Stomach (tissue), 9 donors: Measurements from ENCODE around the gene GRM4. TPM values are rescaled to one million over a fixed set of nuclear protein-coding genes. Genes with fewer than 3 reads are reported as not detected.
A peak's percentile ranks its signal among the peaks of the same experiment; 100 is the strongest.

Source experiments
- DNase-seq, 2 donors: peaks; one replicate each; pipeline versions ENCODE4 v3.0.0 to v3.0.0-alpha.2; 2013 to 2019
- H3K27ac ChIP-seq, 5 donors: fragments of 200-600 bp in 4 of 5; sonication (generic) in 4 of 5; one replicate each; pipeline ENCODE4 v1.5.1; 2013 to 2019; ENCODE audit warnings: mild to moderate bottlenecking in 1 of 5, moderate library complexity in 1 of 5
- H3K27me3 ChIP-seq, 3 donors: fragments of 200-600 bp; sonication (generic); one replicate each; pipeline ENCODE4 v1.5.1; 2017 to 2019; ENCODE audit warnings: mixed run types in 1 of 3
- H3K36me3 ChIP-seq, 4 donors: fragments of 200-600 bp; sonication (generic); 1 replicate in 3 of 4; 2 replicates in 1 of 4; pipeline ENCODE4 v1.5.1; 2016 to 2019
- H3K4me1 ChIP-seq, 4 donors: fragments of 200-600 bp; sonication (generic); one replicate each; pipeline ENCODE4 v1.5.1; 2016 to 2019
- H3K4me3 ChIP-seq, 4 donors: fragments of 200-600 bp; sonication (generic) in 3 of 4; one replicate each; pipeline ENCODE4 v1.5.1; 2016 to 2019; ENCODE audit warnings: mild to moderate bottlenecking in 1 of 4
- H3K9me3 ChIP-seq, 4 donors: fragments of 200-600 bp; sonication (generic); one replicate each; pipeline ENCODE4 v1.5.1; 2016 to 2019
- EP300 ChIP-seq: sonication (generic); formaldehyde crosslinking; IDR thresholded peaks from one replicate; pipeline ENCODE4 v1.6.1; 2017; ENCODE audit warnings: antibody characterized with exemption
- POLR2A ChIP-seq, 4 donors: fragments of 450-650 bp; IDR thresholded peaks; one replicate each; pipeline ENCODE4 v1.6.1; 2016; ENCODE audit warnings: antibody characterized with exemption in 4 of 4, control low read depth in 2 of 4, mild to moderate bottlenecking in 1 of 4, moderate library complexity in 1 of 4
- POLR2AphosphoS5 ChIP-seq, 3 donors: sonication (generic); formaldehyde crosslinking; IDR thresholded peaks; one replicate each; pipeline ENCODE4 v1.6.1; 2016; ENCODE audit warnings: antibody characterized with exemption in 3 of 3
- WGBS, 5 donors: extraction: QIAGEN DNeasy Blood & Tissue Kit in 3 of 5; methylation state at CpG; one replicate each; pipeline versions ENCODE4 v1.1.5 to v1.1.7; 2013 to 2018; 5-methylcytosine and 5-hydroxymethylcytosine counted together
- intact Hi-C: fragments of 100-400 bp; cut with DNase I; formaldehyde crosslinking; loops from one replicate; pipeline ENCODE4 v1.15.1; 2023; ENCODE audit warnings: low total_unique reads
- polyA plus RNA-seq, 3 donors: library from polyadenylated mRNA; stranded (reverse); fragments of 200-250 nt; gene quantifications; one replicate each; pipeline ENCODE4 v1.2.3, GENCODE V29; 2013
- small RNA-seq, 4 donors: library from RNA; depleted of rRNA; stranded (forward); fragments of <200 nt; gene quantifications; one replicate each; pipeline ENCODE3, GENCODE V24; 2016
- total RNA-seq, 5 donors: library from RNA; depleted of rRNA; stranded (reverse); fragments of >200 nt; gene quantifications; one replicate each; pipeline versions ENCODE4 v1.1.0 to v1.2.3, GENCODE V29; 2014 to 2016
- TF ChIP-seq, protein P1 (sequence below), 7 experiments: fragments of 450-650 bp in 4 of 7; fragments of 200-600 bp in 3 of 7; sonication (generic) in 3 of 7; IDR thresholded peaks; one replicate each; pipeline ENCODE4 v1.5.1; 2016 to 2019; ENCODE audit warnings: antibody characterized with exemption in 7 of 7, control low read depth in 2 of 7, mild to moderate bottlenecking in 1 of 7
- donor health status: healthy with polysubstance abuse.
- donor health status: Bipolar disorder and iron deficiency.
- donor health status: healthy.

Gene GRM4
- total and polyA plus RNA-seq, 8 donors: 0.55 TPM; not detected in 7

GRCh38 chr6:33975661-33976436 is 170.0 kb downstream of the GRM4 start:
- 15 to 27% (median 22%) methylated on average over 25 to 44 of the region's 44 CpGs for WGBS, 5 donors
- no peak overlapping the region for H3K4me3 ChIP-seq
- TF ChIP-seq, protein P1, sequence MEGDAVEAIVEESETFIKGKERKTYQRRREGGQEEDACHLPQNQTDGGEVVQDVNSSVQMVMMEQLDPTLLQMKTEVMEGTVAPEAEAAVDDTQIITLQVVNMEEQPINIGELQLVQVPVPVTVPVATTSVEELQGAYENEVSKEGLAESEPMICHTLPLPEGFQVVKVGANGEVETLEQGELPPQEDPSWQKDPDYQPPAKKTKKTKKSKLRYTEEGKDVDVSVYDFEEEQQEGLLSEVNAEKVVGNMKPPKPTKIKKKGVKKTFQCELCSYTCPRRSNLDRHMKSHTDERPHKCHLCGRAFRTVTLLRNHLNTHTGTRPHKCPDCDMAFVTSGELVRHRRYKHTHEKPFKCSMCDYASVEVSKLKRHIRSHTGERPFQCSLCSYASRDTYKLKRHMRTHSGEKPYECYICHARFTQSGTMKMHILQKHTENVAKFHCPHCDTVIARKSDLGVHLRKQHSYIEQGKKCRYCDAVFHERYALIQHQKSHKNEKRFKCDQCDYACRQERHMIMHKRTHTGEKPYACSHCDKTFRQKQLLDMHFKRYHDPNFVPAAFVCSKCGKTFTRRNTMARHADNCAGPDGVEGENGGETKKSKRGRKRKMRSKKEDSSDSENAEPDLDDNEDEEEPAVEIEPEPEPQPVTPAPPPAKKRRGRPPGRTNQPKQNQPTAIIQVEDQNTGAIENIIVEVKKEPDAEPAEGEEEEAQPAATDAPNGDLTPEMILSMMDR (IDR thresholded peaks at IDR 0.05): no peak
- TF ChIP-seq EP300: no peak
- no peak for TF ChIP-seq POLR2AphosphoS5 (IDR thresholded peaks at IDR 0.05)
- no peak for TF ChIP-seq POLR2A (IDR thresholded peaks at IDR 0.05)
- intact Hi-C loops: no loop called here
- H3K9me3 ChIP-seq: peaks cover 0 to 17% (median 14%) of the 10 kb centered on the region in 4 donors
- peaks cover 0 to 6% (median 5%) of the 10 kb centered on the region in 4 donors for H3K4me1 ChIP-seq
- H3K27ac ChIP-seq: no peak overlapping the region
- DNase-seq: peak; percentile 16 to 47
- H3K36me3 ChIP-seq: no peaks in the 10 kb centered on the region
- H3K27me3 ChIP-seq: peaks cover 7 to 59% (median 27%) of the 10 kb centered on the region in 3 donors

GRCh38 chr6:33974471-33974870 is 171.4 kb downstream of the GRM4 start:
- peaks cover 0 to 17% (median 14%) of the 10 kb centered on the region in 4 donors for H3K9me3 ChIP-seq
- no peak for DNase-seq
- H3K27me3 ChIP-seq: peaks cover 7 to 66% (median 27%) of the 10 kb centered on the region in 3 donors
- TF ChIP-seq EP300: no peak
- no peak overlapping the region for H3K4me3 ChIP-seq
- no peak overlapping the region for H3K27ac ChIP-seq
- H3K36me3 ChIP-seq: no peaks in the 10 kb centered on the region
- 23 to 66% (median 63%) methylated on average over 2 of the region's 2 CpGs for WGBS, 5 donors
- H3K4me1 ChIP-seq: peaks cover 0 to 6% (median 5%) of the 10 kb centered on the region in 4 donors
- intact Hi-C loops: no loop called here

GRCh38 chr6:33974030-33974429 is 171.9 kb downstream of the GRM4 start:
- intact Hi-C loops: no loop called here
- Histone ChIP-seq H3K4me3 (no peak overlapping the region), H3K36me3 (no peaks in the 10 kb centered on the region), H3K27me3 (peaks cover 7 to 67% (median 27%) of the 10 kb centered on the region in 3 donors), H3K9me3 (peaks cover 0 to 17% (median 14%) of the 10 kb centered on the region in 4 donors), H3K4me1 (peaks cover 0 to 6% (median 5%) of the 10 kb centered on the region in 4 donors), H3K27ac (no peak overlapping the region)
- no peak for TF ChIP-seq EP300
- TF ChIP-seq, protein P1 (IDR thresholded peaks at IDR 0.05): no peak
- DNase-seq: no peak
- 52 to 67% (median 64%) methylated on average over 4 of the region's 4 CpGs for WGBS, 5 donors

DNA sequence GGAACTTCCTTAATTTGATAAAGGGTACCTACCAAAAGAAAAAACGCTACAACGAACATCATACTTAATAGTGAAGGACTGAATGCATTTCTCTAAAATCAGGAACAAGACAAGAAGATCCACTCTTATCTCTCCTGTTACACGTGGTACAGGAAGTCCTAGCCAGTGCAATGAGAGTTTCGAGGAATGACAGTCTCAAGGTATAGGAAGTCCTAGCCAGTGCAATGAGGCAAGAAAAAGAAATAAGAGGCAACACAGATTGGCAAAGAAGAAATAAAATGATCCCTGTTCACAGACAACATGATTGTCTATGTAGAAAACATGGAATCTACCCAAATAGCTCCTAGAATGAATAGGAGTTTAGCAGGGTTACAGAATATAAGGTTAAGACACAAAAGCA is 174.3 kb downstream of the GRM4 start:
- Histone ChIP-seq H3K4me3 (no peak overlapping the region), H3K36me3 (no peaks in the 10 kb centered on the region), H3K27ac (no peak overlapping the region), H3K27me3 (peaks cover 7 to 66% (median 25%) of the 10 kb centered on the region in 3 donors), H3K9me3 (peaks cover 0 to 17% (median 14%) of the 10 kb centered on the region in 4 donors), H3K4me1 (peaks cover 0 to 6% (median 5%) of the 10 kb centered on the region in 4 donors)
- WGBS, 5 donors: 68 to 82% (median 76%) methylated on average over 4 of the region's 4 CpGs
- intact Hi-C loops: no loop called here
- DNase-seq: no peak
- TF ChIP-seq, protein P1 (IDR thresholded peaks at IDR 0.05): no peak
- TF ChIP-seq POLR2AphosphoS5 (IDR thresholded peaks at IDR 0.05) (no peak), POLR2A (IDR thresholded peaks at IDR 0.05) (no peak), EP300 (no peak)

Small RNAs within 50 kb of the gene (small RNA-seq; reads per million reads assigned to genes)
- 0 to 0.75 (median 0.36) reads per million in 4 donors for gene MIR1275

Other genes with a start within 250 kb of the GRM4 start
- 100 to 1,000 TPM in 1 of 5 donors, 10 to 100 TPM in 3, 1 to 10 TPM in 1; 9.3 to 106 (median 33.6) TPM for gene HMGA1, start 90.8 kb upstream of the GRM4 start, total RNA-seq
- 100 to 1,000 TPM in 1 of 3 donors, 10 to 100 TPM in 2; 91.4 to 114 (median 92.6) TPM for gene HMGA1, start 90.8 kb upstream of the GRM4 start, polyA plus RNA-seq
- 10 to 100 TPM in 2 of 5 donors, 1 to 10 TPM in 3; 2.8 to 49.1 (median 5.3) TPM for gene SMIM29, start 102.9 kb upstream of the GRM4 start, total RNA-seq
- 10 to 100 TPM; 30.4 to 41.5 (median 32.1) TPM for gene SMIM29, start 102.9 kb upstream of the GRM4 start, polyA plus RNA-seq
- 10 to 100 TPM in 3 of 5 donors, 1 to 10 TPM in 2; 8.8 to 34.0 (median 22.3) TPM for gene NUDT3, start 246.6 kb upstream of the GRM4 start, total RNA-seq
- gene NUDT3, start 246.6 kb upstream of the GRM4 start, polyA plus RNA-seq: 10 to 100 TPM in 2 of 3 donors, 1 to 10 TPM in 1; 8.7 to 13.6 (median 12.6) TPM